BJ (cell line): ENCODE results near the gene ITM2C. TPM values are rescaled to one million over a fixed set of nuclear protein-coding genes. Genes with fewer than 3 reads are reported as not detected.

Source experiments
- CTCF ChIA-PET: fragments of 350-600 bp; formaldehyde crosslinking; extraction: SDS; loops from one replicate; lab custom pipeline; 2021; ENCODE audit warnings: antibody characterized with exemption, inconsistent platforms; lab: Yijun Ruan, JAX
- POLR2A ChIA-PET: fragments of 300-600 bp; sonication (Branson Sonifier 250); formaldehyde crosslinking; extraction: SDS; loops from one replicate; lab custom pipeline; 2021; ENCODE audit warnings: antibody characterized with exemption; lab: Charles Lee
- DNase-seq: peaks from one replicate; pipeline ENCODE4 v3.0.0-alpha.2; 2011; ENCODE audit warnings: low read depth
- H3K27me3 ChIP-seq: 2 replicates; pipeline ENCODE4 v1.6.0; 2011; ENCODE audit warnings: low read length; ENCODE audit not compliant: control insufficient read depth, insufficient read depth
- H3K36me3 ChIP-seq: 2 replicates; pipeline ENCODE4 v1.5.1; 2011; ENCODE audit warnings: low read length; ENCODE audit not compliant: control insufficient read depth, insufficient read depth
- H3K4me3 ChIP-seq: 2 replicates; pipeline ENCODE4 v1.5.1; 2011; ENCODE audit warnings: low read depth, mild to moderate bottlenecking, control low read depth, low read length
- CTCF ChIP-seq: IDR thresholded peaks from 2 replicates; pipeline ENCODE4 v1.5.1; 2011; ENCODE audit warnings: low read depth, mild to moderate bottlenecking, control low read depth, inconsistent platforms, low read length, moderate library complexity; ENCODE audit not compliant: insufficient read depth
- polyA plus RNA-seq: library from polyadenylated mRNA; depleted of rRNA; stranded (reverse); fragments of >200 nt; gene quantifications from 2 replicates; pipeline ENCODE4 v1.2.3, GENCODE V29; 2011

The ITM2C gene
- polyA plus RNA-seq, 1 experiment: 885 TPM

- DNase-seq: no peak
- CTCF ChIA-PET: interaction anchor here (1.2 to 3.7 kb wide), 4 partner anchors 8 to 124 kb away, joined by 3 to 18 read pairs (median 5); no protein-coding TSS in a partner anchor
- H3K27me3 ChIP-seq: peaks cover 15% of the 10 kb centered on the region
- TF ChIP-seq CTCF: no peak
- no peaks in the 10 kb centered on the region for H3K36me3 ChIP-seq
- POLR2A ChIA-PET: no interaction called here
- H3K4me3 ChIP-seq: no peak overlapping the region
These were observed 1.2 kb upstream of the ITM2C start for GRCh38 chr2:230863442-230864121.

GRCh38 chr2:230864122-230864604 lies 579 bp upstream of the ITM2C start:
- no peak for DNase-seq
- H3K36me3 ChIP-seq: no peaks in the 10 kb centered on the region
- TF ChIP-seq CTCF: no peak
- peaks cover 15% of the 10 kb centered on the region for H3K27me3 ChIP-seq
- H3K4me3 ChIP-seq: peak overlapping the region; percentile 96
- ChIA-PET POLR2A (no interaction called here), CTCF (interaction anchor here (1.3 to 1.5 kb wide), 3 partner anchors 12 to 123 kb away, joined by 4 to 6 read pairs (median 4); no protein-coding TSS in a partner anchor)

GRCh38 chr2:230865307-230865765 lies 594 bp downstream of the ITM2C start:
- POLR2A ChIA-PET: no interaction called here
- TF ChIP-seq CTCF: no peak
- DNase-seq: no peak
- peaks cover 15% of the 10 kb centered on the region for H3K27me3 ChIP-seq
- H3K4me3 ChIP-seq: peak overlapping the region; percentile 96
- H3K36me3 ChIP-seq: no peaks in the 10 kb centered on the region
- CTCF ChIA-PET: interaction anchor here (1.3 to 1.7 kb wide), 5 partner anchors 12 to 122 kb away, joined by 4 to 6 read pairs (median 5); no protein-coding TSS in a partner anchor

GRCh38 chr2:230865766-230866755 lies 1.3 kb downstream of the ITM2C start:
- peaks cover 13% of the 10 kb centered on the region for H3K27me3 ChIP-seq
- H3K4me3 ChIP-seq: peak overlapping the region; percentile 96
- POLR2A ChIA-PET: no interaction called here
- CTCF ChIA-PET: interaction anchor here (1.1 to 3.5 kb wide), 5 partner anchors 13 to 187 kb away, joined by 3 to 13 read pairs (median 5); no protein-coding TSS in a partner anchor
- H3K36me3 ChIP-seq: no peaks in the 10 kb centered on the region
- TF ChIP-seq CTCF: peak; percentile 58
- DNase-seq: no peak
